Measurements from ENCODE around the gene KDM2A. TPM values are rescaled to one million over a fixed set of nuclear protein-coding genes. Genes with fewer than 3 reads are reported as not detected.

KDM2A gene
- total RNA-seq, 1 donor from 2014 or later = 97.5 TPM

DNA sequence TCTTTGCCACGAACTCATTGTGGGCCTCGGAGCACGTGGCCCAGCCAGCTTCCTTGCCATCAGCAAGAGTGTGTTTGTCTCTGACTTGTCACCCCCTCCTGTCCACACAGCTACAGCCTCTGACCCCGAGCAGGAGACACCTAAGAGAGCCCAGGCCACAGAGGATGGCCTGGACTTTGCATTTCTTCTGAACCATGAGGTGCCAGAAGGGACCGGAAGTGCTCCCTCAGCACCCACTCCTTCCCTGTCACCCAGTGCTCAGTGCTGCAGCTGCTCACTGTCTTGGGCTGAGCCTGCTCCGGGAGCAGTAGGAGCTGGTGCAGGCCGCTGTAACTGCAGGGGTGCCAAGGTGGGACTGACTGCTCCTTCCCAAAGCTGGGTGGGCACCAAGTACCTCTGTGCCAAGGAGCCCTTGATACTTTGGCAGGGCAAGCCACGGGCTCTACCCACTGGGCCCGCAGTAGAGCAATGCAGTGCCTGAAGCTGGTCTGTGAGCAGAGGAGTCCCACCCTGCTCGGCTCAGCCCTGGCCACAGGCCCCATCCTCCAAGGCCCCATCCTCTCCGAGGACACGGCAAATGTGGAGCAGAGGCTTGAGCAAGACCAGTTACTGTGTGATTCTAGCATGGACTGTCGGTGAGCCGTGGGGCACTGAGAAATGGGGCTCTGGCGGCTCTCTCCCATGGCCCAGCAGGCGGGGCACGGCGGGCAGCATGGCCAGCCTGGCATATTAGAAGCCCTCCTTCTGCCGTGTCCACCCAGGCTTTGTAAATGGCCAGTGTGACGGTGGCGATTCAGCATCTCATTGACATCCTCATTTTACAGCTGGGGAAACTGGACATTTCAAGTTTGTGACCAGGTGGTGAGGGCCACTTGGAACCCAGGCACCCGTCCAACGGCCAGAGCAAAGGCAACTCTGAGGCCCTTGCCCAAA lies 153.5 kb downstream of the KDM2A start:
- Mint-ChIP-seq H3K36me3 (no peaks in the 10 kb centered on the region), H3K27ac (no peak overlapping the region), H3K4me1 (ENCODE audit: unreplicated experiment) (peaks cover 18% of the 10 kb centered on the region), H3K4me3 (no peak overlapping the region), H3K27me3 (no peaks in the 10 kb centered on the region), H3K9me3 (no peaks in the 10 kb centered on the region)
- DNase-seq (ENCODE audit: extremely low spot score, unreplicated experiment) = no peak
- TF ChIP-seq, protein P1, sequence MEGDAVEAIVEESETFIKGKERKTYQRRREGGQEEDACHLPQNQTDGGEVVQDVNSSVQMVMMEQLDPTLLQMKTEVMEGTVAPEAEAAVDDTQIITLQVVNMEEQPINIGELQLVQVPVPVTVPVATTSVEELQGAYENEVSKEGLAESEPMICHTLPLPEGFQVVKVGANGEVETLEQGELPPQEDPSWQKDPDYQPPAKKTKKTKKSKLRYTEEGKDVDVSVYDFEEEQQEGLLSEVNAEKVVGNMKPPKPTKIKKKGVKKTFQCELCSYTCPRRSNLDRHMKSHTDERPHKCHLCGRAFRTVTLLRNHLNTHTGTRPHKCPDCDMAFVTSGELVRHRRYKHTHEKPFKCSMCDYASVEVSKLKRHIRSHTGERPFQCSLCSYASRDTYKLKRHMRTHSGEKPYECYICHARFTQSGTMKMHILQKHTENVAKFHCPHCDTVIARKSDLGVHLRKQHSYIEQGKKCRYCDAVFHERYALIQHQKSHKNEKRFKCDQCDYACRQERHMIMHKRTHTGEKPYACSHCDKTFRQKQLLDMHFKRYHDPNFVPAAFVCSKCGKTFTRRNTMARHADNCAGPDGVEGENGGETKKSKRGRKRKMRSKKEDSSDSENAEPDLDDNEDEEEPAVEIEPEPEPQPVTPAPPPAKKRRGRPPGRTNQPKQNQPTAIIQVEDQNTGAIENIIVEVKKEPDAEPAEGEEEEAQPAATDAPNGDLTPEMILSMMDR (conservative IDR thresholded peaks at IDR 0.05) = no peak

DNA sequence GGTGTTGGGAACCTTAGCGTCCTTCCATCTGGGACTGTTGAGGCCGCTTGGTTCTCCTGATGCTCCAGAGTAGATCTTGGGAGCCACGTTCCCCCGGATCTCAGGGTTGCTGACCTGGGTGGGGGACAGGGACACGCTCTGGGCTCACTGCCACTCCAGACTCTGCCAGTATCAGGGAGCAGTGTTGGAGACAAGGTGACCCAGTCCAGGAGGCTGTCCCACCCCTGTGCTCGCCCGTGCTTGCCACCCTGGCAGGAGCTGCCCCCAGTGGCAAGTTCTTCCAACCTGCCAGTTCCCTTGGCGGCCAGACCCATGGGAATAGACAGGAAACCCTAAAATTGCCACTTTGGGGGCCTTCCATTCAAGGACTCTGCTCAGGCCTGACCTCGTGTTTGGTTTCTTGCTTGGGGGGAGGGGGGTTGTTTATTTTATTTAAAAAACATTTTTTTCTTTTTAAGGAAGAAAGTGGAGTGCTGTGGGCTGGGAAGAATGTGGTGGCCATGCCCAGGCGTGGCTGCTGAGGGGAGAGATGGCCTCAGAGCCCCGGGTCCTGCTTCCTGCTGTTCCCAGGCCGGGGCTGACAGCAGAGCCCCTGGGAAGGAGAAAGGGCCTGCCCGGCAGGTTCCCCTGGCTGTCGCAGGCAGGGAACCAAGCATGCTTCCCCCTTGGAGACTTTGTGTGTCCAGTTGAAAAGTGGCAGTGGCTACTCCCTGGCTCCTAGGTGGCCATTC lies 154.4 kb downstream of the KDM2A start:
- no peak overlapping the region for H3K27ac Mint-ChIP-seq
- no peaks in the 10 kb centered on the region for H3K9me3 Mint-ChIP-seq
- H3K27me3 Mint-ChIP-seq = no peaks in the 10 kb centered on the region
- DNase-seq (ENCODE audit: extremely low spot score, unreplicated experiment) = no peak
- TF ChIP-seq, protein P1 (conservative IDR thresholded peaks at IDR 0.05) = no peak
- H3K36me3 Mint-ChIP-seq = no peaks in the 10 kb centered on the region
- H3K4me3 Mint-ChIP-seq = no peak overlapping the region
- H3K4me1 Mint-ChIP-seq (ENCODE audit: unreplicated experiment) = peaks cover 18% of the 10 kb centered on the region

DNA sequence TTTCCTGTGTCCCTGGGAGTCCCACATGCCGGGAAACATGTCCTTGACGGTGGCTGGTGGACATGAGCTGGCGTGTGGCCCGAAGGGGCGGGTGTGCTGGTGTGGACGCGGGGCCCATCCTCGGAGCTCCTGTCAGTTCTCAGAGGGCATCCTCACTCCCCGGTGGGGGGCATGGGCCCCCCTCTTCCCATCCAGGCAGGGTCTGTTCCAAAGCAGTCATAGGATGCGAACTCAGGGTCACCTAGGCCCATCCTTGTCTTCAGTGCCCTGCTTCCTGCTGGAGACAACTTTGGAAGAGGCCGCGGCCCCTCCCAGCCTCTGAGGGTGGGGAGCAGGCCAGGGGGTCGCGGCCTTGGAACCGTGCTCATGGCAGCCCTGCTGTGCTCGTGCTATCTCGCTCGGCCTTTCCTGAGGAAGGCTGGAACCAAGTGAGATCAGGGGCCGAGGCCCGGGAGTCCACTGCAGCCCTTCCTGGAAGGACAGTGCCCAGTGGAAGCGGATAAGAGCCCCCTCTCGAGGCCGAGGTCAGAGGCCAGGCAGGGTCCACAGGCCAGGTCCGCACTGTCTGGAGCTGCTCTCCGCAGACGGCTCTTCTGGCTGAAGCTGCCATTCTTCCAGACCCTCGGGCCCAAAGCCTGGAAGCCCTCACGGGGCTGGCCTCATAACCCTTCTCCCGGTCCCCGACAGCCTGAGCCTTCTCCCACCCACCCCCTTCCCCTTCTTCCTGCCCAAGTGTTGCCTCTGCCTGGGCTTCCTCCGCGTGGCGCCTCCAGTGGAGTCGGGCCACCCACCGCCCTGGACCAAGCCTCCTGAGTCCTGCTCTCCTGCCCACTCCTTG lies 155.9 kb downstream of the KDM2A start:
- TF ChIP-seq, protein P1 (conservative IDR thresholded peaks at IDR 0.05) = no peak
- no peaks in the 10 kb centered on the region for H3K36me3 Mint-ChIP-seq
- no peak overlapping the region for H3K27ac Mint-ChIP-seq
- no peak for DNase-seq (ENCODE audit: extremely low spot score, unreplicated experiment)
- H3K4me3 Mint-ChIP-seq = no peak overlapping the region
- peaks cover 16% of the 10 kb centered on the region for H3K4me1 Mint-ChIP-seq (ENCODE audit: unreplicated experiment)
- no peaks in the 10 kb centered on the region for H3K27me3 Mint-ChIP-seq
- no peaks in the 10 kb centered on the region for H3K9me3 Mint-ChIP-seq

DNA sequence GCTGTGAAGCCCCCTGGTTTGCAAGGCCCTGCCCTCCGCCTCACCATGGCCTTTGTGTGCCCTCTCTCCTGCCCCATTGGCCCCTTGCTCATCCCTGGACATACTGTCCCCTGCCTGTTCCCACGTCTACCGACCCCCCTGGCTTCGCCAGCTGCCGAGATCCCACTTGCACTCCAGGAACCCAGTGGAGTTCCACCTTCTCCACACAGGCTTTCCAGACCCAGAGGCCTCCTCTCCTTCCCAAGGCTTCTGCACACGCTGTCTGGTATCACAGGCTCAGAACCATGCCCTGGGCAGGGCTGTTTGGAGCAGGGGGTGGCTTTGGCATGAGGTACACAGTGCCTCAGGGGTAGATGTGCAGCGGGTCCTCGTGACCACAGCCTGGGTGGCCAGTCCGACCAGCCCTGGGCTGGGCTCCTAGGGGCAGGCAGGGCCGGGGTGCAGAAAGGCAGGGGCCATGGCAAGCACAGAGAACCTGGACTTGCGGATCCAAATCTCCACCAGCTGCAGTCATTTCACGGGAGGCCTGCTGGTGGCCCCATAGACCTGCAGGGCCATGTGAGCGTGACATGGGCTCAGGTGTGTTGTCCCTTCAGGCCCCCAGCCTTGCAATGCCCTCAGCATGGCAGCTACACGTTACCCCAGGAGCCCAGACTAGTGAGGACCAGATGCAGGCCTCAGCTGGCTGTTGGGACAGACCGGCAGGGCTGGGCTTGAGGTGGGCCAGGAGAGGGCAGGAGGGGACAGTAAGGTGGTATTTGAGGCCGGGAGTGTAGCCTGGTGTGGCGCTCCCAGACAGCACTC lies 156.7 kb downstream of the KDM2A start:
- DNase-seq (ENCODE audit: extremely low spot score, unreplicated experiment) = no peak
- TF ChIP-seq, protein P1 (conservative IDR thresholded peaks at IDR 0.05) = no peak
- no peaks in the 10 kb centered on the region for H3K36me3 Mint-ChIP-seq
- peaks cover 8% of the 10 kb centered on the region for H3K4me1 Mint-ChIP-seq (ENCODE audit: unreplicated experiment)
- H3K27me3 Mint-ChIP-seq = no peaks in the 10 kb centered on the region
- no peak overlapping the region for H3K27ac Mint-ChIP-seq
- no peak overlapping the region for H3K4me3 Mint-ChIP-seq
- no peaks in the 10 kb centered on the region for H3K9me3 Mint-ChIP-seq
